Ectodermal cell (in vitro differentiated cells): ENCODE data around the gene DNMT3B.

Source experiments
- H3K27ac ChIP-seq: 2 replicates; pipeline ENCODE4 v1.7.0; 2013; ENCODE audit warnings: mild to moderate bottlenecking, low read depth, low read length; ENCODE audit not compliant: insufficient read depth, poor library complexity, severe bottlenecking
- H3K27me3 ChIP-seq: 2 replicates; pipeline ENCODE4 v1.7.0; 2013; ENCODE audit warnings: mild to moderate bottlenecking, low read length; ENCODE audit not compliant: insufficient read depth, control insufficient read depth, poor library complexity, severe bottlenecking
- H3K36me3 ChIP-seq: one replicate; pipeline ENCODE4 v1.7.0; 2013; ENCODE audit warnings: low read length; ENCODE audit not compliant: control insufficient read depth, insufficient read depth
- H3K4me1 ChIP-seq: one replicate; pipeline ENCODE4 v1.7.0; 2013; ENCODE audit warnings: low read length; ENCODE audit not compliant: control insufficient read depth, insufficient read depth
- H3K4me3 ChIP-seq: 2 replicates; pipeline ENCODE4 v1.7.0; 2013; ENCODE audit warnings: low read depth, low read length, control low read depth; ENCODE audit not compliant: insufficient read depth
- H3K9me3 ChIP-seq: 2 replicates; pipeline ENCODE4 v1.7.0; 2013; ENCODE audit warnings: mild to moderate bottlenecking, low read length, moderate library complexity; ENCODE audit not compliant: control insufficient read depth
- WGBS, 2 experiments: methylation state at CpG; one replicate each; pipeline ENCODE4 v1.1.7; 2013; ENCODE audit warnings: missing lambda C conversion rate in 2 of 2; 5-methylcytosine and 5-hydroxymethylcytosine counted together

DNMT3B gene

GRCh38 chr20:32805721-32806120, 43.5 kb downstream of the DNMT3B start:
- H3K9me3 ChIP-seq: no peaks in the 10 kb centered on the region
- no peaks in the 10 kb centered on the region for H3K27me3 ChIP-seq
- no peak overlapping the region for H3K27ac ChIP-seq
- 93% methylated on average over 8 of the region's 8 CpGs for WGBS, 2 experiments
- peaks cover 52% of the 10 kb centered on the region for H3K36me3 ChIP-seq
- peaks cover 21% of the 10 kb centered on the region for H3K4me1 ChIP-seq
- no peak overlapping the region for H3K4me3 ChIP-seq

GRCh38 chr20:32806356-32806755, 44.2 kb downstream of the DNMT3B start:
- Histone ChIP-seq H3K27me3 (no peaks in the 10 kb centered on the region), H3K9me3 (no peaks in the 10 kb centered on the region), H3K4me3 (no peak overlapping the region), H3K27ac (no peak overlapping the region), H3K36me3 (peaks cover 45% of the 10 kb centered on the region), H3K4me1 (peaks cover 21% of the 10 kb centered on the region)
- WGBS, 2 experiments: 91 to 94% methylated on average over 5 of the region's 5 CpGs

GRCh38 chr20:32807706-32808105, 45.5 kb downstream of the DNMT3B start:
- Histone ChIP-seq H3K36me3 (peaks cover 32% of the 10 kb centered on the region), H3K27ac (peak overlapping the region; percentile 38), H3K4me3 (no peak overlapping the region), H3K27me3 (no peaks in the 10 kb centered on the region), H3K9me3 (no peaks in the 10 kb centered on the region), H3K4me1 (peaks cover 21% of the 10 kb centered on the region)
- WGBS, 2 experiments: 25 to 32% methylated on average over 9 of the region's 9 CpGs

- no peak overlapping the region for H3K4me3 ChIP-seq
- H3K36me3 ChIP-seq: peaks cover 26% of the 10 kb centered on the region
- no peaks in the 10 kb centered on the region for H3K27me3 ChIP-seq
- 88 to 98% methylated on average over 3 to 4 of the region's 4 CpGs for WGBS, 2 experiments
- H3K27ac ChIP-seq: no peak overlapping the region
- H3K9me3 ChIP-seq: no peaks in the 10 kb centered on the region
- peaks cover 21% of the 10 kb centered on the region for H3K4me1 ChIP-seq
Observed at GRCh38 chr20:32808438-32808837, 46.3 kb downstream of the DNMT3B start.

GRCh38 chr20:32809907-32810306, 47.7 kb downstream of the DNMT3B start:
- no peak overlapping the region for H3K27ac ChIP-seq
- no peaks in the 10 kb centered on the region for H3K9me3 ChIP-seq
- peaks cover 21% of the 10 kb centered on the region for H3K4me1 ChIP-seq
- H3K27me3 ChIP-seq: no peaks in the 10 kb centered on the region
- H3K36me3 ChIP-seq: peaks cover 14% of the 10 kb centered on the region
- no peak overlapping the region for H3K4me3 ChIP-seq
- 95 to 96% methylated on average over 4 of the region's 4 CpGs for WGBS, 2 experiments

GRCh38 chr20:32810941-32811340, 48.8 kb downstream of the DNMT3B start:
- no peak overlapping the region for H3K4me3 ChIP-seq
- H3K27ac ChIP-seq: no peak overlapping the region
- peaks cover 21% of the 10 kb centered on the region for H3K4me1 ChIP-seq
- H3K36me3 ChIP-seq: peaks cover 12% of the 10 kb centered on the region
- no peaks in the 10 kb centered on the region for H3K27me3 ChIP-seq
- WGBS, 2 experiments: 87 to 91% methylated on average over 5 of the region's 5 CpGs
- H3K9me3 ChIP-seq: no peaks in the 10 kb centered on the region

- Histone ChIP-seq H3K9me3 (no peaks in the 10 kb centered on the region), H3K27me3 (no peaks in the 10 kb centered on the region), H3K27ac (no peak overlapping the region), H3K4me3 (no peak overlapping the region), H3K36me3 (peaks cover 12% of the 10 kb centered on the region), H3K4me1 (peaks cover 13% of the 10 kb centered on the region)
- 90 to 93% methylated on average over 6 of the region's 6 CpGs for WGBS, 2 experiments
Observed at GRCh38 chr20:32811886-32812285, 49.7 kb downstream of the DNMT3B start.

GRCh38 chr20:32819992-32820697, 58.0 kb downstream of the DNMT3B start:
- peak overlapping the region; percentile 95 for H3K27ac ChIP-seq

GRCh38 chr20:32820698-32821377, 58.7 kb downstream of the DNMT3B start:
- Histone ChIP-seq H3K9me3 (no peaks in the 10 kb centered on the region), H3K27me3 (no peaks in the 10 kb centered on the region), H3K36me3 (no peaks in the 10 kb centered on the region), H3K27ac (peak overlapping the region; percentile 95), H3K4me3 (peak overlapping the region; percentile 82), H3K4me1 (peaks cover 14% of the 10 kb centered on the region)
- 78% methylated on average over 25 of the region's 25 CpGs for WGBS, 2 experiments

More at GRCh38 chr20:32819992-32820697, 58.0 kb downstream of the DNMT3B start:
- H3K27me3 ChIP-seq: no peaks in the 10 kb centered on the region
- H3K36me3 ChIP-seq: no peaks in the 10 kb centered on the region
- WGBS, 2 experiments: 1% methylated on average over 58 of the region's 58 CpGs
- peaks cover 14% of the 10 kb centered on the region for H3K4me1 ChIP-seq
- no peaks in the 10 kb centered on the region for H3K9me3 ChIP-seq
- H3K4me3 ChIP-seq: peak overlapping the region; percentile 82

- Histone ChIP-seq H3K9me3 (no peaks in the 10 kb centered on the region), H3K27ac (no peak overlapping the region), H3K36me3 (no peaks in the 10 kb centered on the region), H3K4me3 (no peak overlapping the region), H3K4me1 (peaks cover 14% of the 10 kb centered on the region), H3K27me3 (no peaks in the 10 kb centered on the region)
- WGBS, 2 experiments: 95 to 97% methylated on average over 5 of the region's 5 CpGs
Observed at GRCh38 chr20:32822225-32822624, 60.0 kb downstream of the DNMT3B start.
